Measurements from ENCODE around the gene SLC11A1.

The SLC11A1 gene

GRCh38 chr2:218341381-218341780 lies 40.7 kb upstream of the SLC11A1 start:
- no peak for ATAC-seq
- no peak for TF ChIP-seq ZNF70 (CRISPR knock-in tag; IDR thresholded peaks at IDR 0.05)

GRCh38 chr2:218342837-218343236 lies 39.2 kb upstream of the SLC11A1 start:
- TF ChIP-seq GLIS3 (CRISPR knock-in tag; IDR thresholded peaks at IDR 0.05) (no peak), CREB5 (CRISPR knock-in tag; IDR thresholded peaks at IDR 0.05; ENCODE audit: low read depth) (no peak), ZC3H10 (CRISPR knock-in tag; IDR thresholded peaks at IDR 0.05) (no peak), ZNF565 (CRISPR knock-in tag; conservative IDR thresholded peaks at IDR 0.05; ENCODE audit: low read depth) (no peak), CSDC2 (CRISPR knock-in tag; IDR thresholded peaks at IDR 0.05) (no peak), SNAI2 (CRISPR knock-in tag; IDR thresholded peaks at IDR 0.05) (no peak), RARB (CRISPR knock-in tag; IDR thresholded peaks at IDR 0.05) (no peak), OSR1 (CRISPR knock-in tag; IDR thresholded peaks at IDR 0.05) (no peak), PPARA (CRISPR knock-in tag; IDR thresholded peaks at IDR 0.05; ENCODE audit: borderline replicate concordance) (no peak), ZNF8 (CRISPR knock-in tag; IDR thresholded peaks at IDR 0.05) (no peak), ZFP30 (CRISPR knock-in tag; IDR thresholded peaks at IDR 0.05) (no peak), ZFP3 (CRISPR knock-in tag; IDR thresholded peaks at IDR 0.05) (no peak), CSRNP3 (CRISPR knock-in tag; IDR thresholded peaks at IDR 0.05) (no peak), BACH2 (CRISPR knock-in tag; IDR thresholded peaks at IDR 0.05; ENCODE audit: borderline replicate concordance) (no peak)
- TF ChIP-seq, protein P1, sequence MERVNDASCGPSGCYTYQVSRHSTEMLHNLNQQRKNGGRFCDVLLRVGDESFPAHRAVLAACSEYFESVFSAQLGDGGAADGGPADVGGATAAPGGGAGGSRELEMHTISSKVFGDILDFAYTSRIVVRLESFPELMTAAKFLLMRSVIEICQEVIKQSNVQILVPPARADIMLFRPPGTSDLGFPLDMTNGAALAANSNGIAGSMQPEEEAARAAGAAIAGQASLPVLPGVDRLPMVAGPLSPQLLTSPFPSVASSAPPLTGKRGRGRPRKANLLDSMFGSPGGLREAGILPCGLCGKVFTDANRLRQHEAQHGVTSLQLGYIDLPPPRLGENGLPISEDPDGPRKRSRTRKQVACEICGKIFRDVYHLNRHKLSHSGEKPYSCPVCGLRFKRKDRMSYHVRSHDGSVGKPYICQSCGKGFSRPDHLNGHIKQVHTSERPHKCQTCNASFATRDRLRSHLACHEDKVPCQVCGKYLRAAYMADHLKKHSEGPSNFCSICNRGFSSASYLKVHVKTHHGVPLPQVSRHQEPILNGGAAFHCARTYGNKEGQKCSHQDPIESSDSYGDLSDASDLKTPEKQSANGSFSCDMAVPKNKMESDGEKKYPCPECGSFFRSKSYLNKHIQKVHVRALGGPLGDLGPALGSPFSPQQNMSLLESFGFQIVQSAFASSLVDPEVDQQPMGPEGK (CRISPR knock-in tag; IDR thresholded peaks at IDR 0.05; ENCODE audit: borderline replicate concordance): no peak
- no peak for ATAC-seq

- TF ChIP-seq ZNF70 (CRISPR knock-in tag; IDR thresholded peaks at IDR 0.05) (no peak), RARB (CRISPR knock-in tag; IDR thresholded peaks at IDR 0.05) (no peak), BACH2 (CRISPR knock-in tag; IDR thresholded peaks at IDR 0.05; ENCODE audit: borderline replicate concordance) (no peak), OSR1 (CRISPR knock-in tag; IDR thresholded peaks at IDR 0.05) (no peak), CREB5 (CRISPR knock-in tag; IDR thresholded peaks at IDR 0.05; ENCODE audit: low read depth) (no peak), TOX (CRISPR knock-in tag; IDR thresholded peaks at IDR 0.05; ENCODE audit: borderline replicate concordance) (no peak), ZFP30 (CRISPR knock-in tag; IDR thresholded peaks at IDR 0.05) (no peak), ISL1 (CRISPR knock-in tag; IDR thresholded peaks at IDR 0.05) (no peak), CSDC2 (CRISPR knock-in tag; IDR thresholded peaks at IDR 0.05) (no peak), SNAI2 (CRISPR knock-in tag; IDR thresholded peaks at IDR 0.05) (no peak), GLIS3 (CRISPR knock-in tag; IDR thresholded peaks at IDR 0.05) (no peak), TCF4 (CRISPR knock-in tag; IDR thresholded peaks at IDR 0.05; ENCODE audit: borderline replicate concordance) (no peak), ARNTL (CRISPR knock-in tag; IDR thresholded peaks at IDR 0.05; ENCODE audit: borderline replicate concordance, low read depth) (no peak)
- TF ChIP-seq, protein P2, sequence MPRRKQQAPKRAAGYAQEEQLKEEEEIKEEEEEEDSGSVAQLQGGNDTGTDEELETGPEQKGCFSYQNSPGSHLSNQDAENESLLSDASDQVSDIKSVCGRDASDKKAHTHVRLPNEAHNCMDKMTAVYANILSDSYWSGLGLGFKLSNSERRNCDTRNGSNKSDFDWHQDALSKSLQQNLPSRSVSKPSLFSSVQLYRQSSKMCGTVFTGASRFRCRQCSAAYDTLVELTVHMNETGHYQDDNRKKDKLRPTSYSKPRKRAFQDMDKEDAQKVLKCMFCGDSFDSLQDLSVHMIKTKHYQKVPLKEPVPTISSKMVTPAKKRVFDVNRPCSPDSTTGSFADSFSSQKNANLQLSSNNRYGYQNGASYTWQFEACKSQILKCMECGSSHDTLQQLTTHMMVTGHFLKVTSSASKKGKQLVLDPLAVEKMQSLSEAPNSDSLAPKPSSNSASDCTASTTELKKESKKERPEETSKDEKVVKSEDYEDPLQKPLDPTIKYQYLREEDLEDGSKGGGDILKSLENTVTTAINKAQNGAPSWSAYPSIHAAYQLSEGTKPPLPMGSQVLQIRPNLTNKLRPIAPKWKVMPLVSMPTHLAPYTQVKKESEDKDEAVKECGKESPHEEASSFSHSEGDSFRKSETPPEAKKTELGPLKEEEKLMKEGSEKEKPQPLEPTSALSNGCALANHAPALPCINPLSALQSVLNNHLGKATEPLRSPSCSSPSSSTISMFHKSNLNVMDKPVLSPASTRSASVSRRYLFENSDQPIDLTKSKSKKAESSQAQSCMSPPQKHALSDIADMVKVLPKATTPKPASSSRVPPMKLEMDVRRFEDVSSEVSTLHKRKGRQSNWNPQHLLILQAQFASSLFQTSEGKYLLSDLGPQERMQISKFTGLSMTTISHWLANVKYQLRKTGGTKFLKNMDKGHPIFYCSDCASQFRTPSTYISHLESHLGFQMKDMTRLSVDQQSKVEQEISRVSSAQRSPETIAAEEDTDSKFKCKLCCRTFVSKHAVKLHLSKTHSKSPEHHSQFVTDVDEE (CRISPR knock-in tag; IDR thresholded peaks at IDR 0.05): no peak
- TF ChIP-seq, protein P1 (CRISPR knock-in tag; IDR thresholded peaks at IDR 0.05; ENCODE audit: borderline replicate concordance): no peak
- ATAC-seq: peak; percentile 68
These were observed 38.5 kb upstream of the SLC11A1 start for GRCh38 chr2:218343591-218343990.
